GM21528 (cell line): ENCODE data around the gene BRAT1.
A peak's percentile ranks its signal among the peaks of the same experiment; 100 is the strongest.
"Not testable (repeated sequence)": the region's sequence is repeated elsewhere in the genome, so short reads cannot be mapped to it uniquely, and the experiment has no call there.

Source experiments
- ATAC-seq: cut with Tn5 transposase; IDR thresholded peaks from one replicate; pipeline ENCODE4 v1.9.1; 2021; ENCODE audit warnings: mild to moderate bottlenecking, moderate library complexity; ENCODE audit not compliant: unreplicated experiment, low FRiP score

BRAT1 gene

GRCh38 chr7:2566348-2566889 lies 11.1 kb upstream of the BRAT1 start:
- ATAC-seq: no peak

GRCh38 chr7:2564970-2565540 lies 9.7 kb upstream of the BRAT1 start:
- no peak for ATAC-seq

- not testable (repeated sequence) for ATAC-seq
These were observed 8.6 kb upstream of the BRAT1 start for GRCh38 chr7:2563955-2564354.

GRCh38 chr7:2559283-2559950 lies 4.1 kb upstream of the BRAT1 start:
- ATAC-seq: peak; percentile 4

GRCh38 chr7:2558629-2559282 lies 3.4 kb upstream of the BRAT1 start, which contains the start of gene IQCE:
TSS of gene IQCE (plus strand) at chr7:2558979. CDS start at chr7:2559182, 203 bp downstream.
- ATAC-seq: peak; percentile 57

GRCh38 chr7:2554661-2555111 lies 638 bp downstream of the BRAT1 start:
- no peak for ATAC-seq

GRCh38 chr7:2553831-2554581 lies 1.3 kb downstream of the BRAT1 start:
- no peak for ATAC-seq

- no peak for ATAC-seq
These were observed 2.2 kb downstream of the BRAT1 start for GRCh38 chr7:2553108-2553507.

- ATAC-seq: no peak
These were observed 3.9 kb downstream of the BRAT1 start for GRCh38 chr7:2551418-2551817.

- no peak for ATAC-seq
These were observed 8.3 kb downstream of the BRAT1 start for GRCh38 chr7:2546776-2547586.

GRCh38 chr7:2545746-2546425 lies 9.4 kb downstream of the BRAT1 start:
- no peak for ATAC-seq

- no peak for ATAC-seq
These were observed 10.7 kb downstream of the BRAT1 start for GRCh38 chr7:2544541-2545188.

- ATAC-seq: no peak
These were observed 12.1 kb downstream of the BRAT1 start for GRCh38 chr7:2542916-2543871.

- ATAC-seq: no peak
These were observed 13.1 kb downstream of the BRAT1 start for GRCh38 chr7:2542011-2542915.

- ATAC-seq: no peak
These were observed 13.9 kb downstream of the BRAT1 start for GRCh38 chr7:2541291-2542010.

- no peak for ATAC-seq
These were observed 14.7 kb downstream of the BRAT1 start for GRCh38 chr7:2540641-2541051.
